Sigmoid colon (tissue), 7 donors: ENCODE data around the gene CCDC185. TPM values are rescaled to one million over a fixed set of nuclear protein-coding genes. Genes with fewer than 3 reads are reported as not detected.

Experiments used
- DNase-seq: peaks from one replicate; pipeline ENCODE4 v3.0.0-alpha.2; 2019
- H3K27ac ChIP-seq, 4 donors: fragments of 200-600 bp; sonication (generic); one replicate each; pipeline ENCODE4 v1.5.1; 2016 to 2019; ENCODE audit warnings: mild to moderate bottlenecking in 1 of 4
- H3K27me3 ChIP-seq, 3 donors: fragments of 200-600 bp; sonication (generic); one replicate each; pipeline ENCODE4 v1.5.1; 2019; ENCODE audit warnings: mild to moderate bottlenecking in 1 of 3
- H3K36me3 ChIP-seq, 4 donors: fragments of 200-600 bp; sonication (generic); one replicate each; pipeline ENCODE4 v1.5.1; 2016 to 2019
- H3K4me1 ChIP-seq, 4 donors: fragments of 200-600 bp; sonication (generic); one replicate each; pipeline ENCODE4 v1.5.1; 2017 to 2019
- H3K4me3 ChIP-seq, 4 donors: fragments of 200-600 bp; sonication (generic); one replicate each; pipeline ENCODE4 v1.5.1; 2017 to 2019; ENCODE audit warnings: mild to moderate bottlenecking in 2 of 4, moderate library complexity in 1 of 4
- H3K9me3 ChIP-seq, 4 donors: fragments of 200-600 bp in 3 of 4; sonication (generic) in 3 of 4; one replicate each; pipeline versions ENCODE4 v1.5.1 to v1.6.1; 2013 to 2019
- EP300 ChIP-seq, 4 donors: sonication (generic); formaldehyde crosslinking; IDR thresholded peaks; one replicate each; pipeline ENCODE4 v1.6.1; 2017; ENCODE audit warnings: antibody characterized with exemption in 4 of 4
- POLR2A ChIP-seq, 2 donors: fragments of 450-650 bp; IDR thresholded peaks; one replicate each; pipeline ENCODE4 v1.6.1; 2016; ENCODE audit warnings: antibody characterized with exemption in 2 of 2, mild to moderate bottlenecking in 2 of 2, moderate library complexity in 2 of 2
- POLR2AphosphoS5 ChIP-seq, 4 donors: sonication (generic); formaldehyde crosslinking; IDR thresholded peaks; one replicate each; pipeline ENCODE4 v1.6.1; 2017; ENCODE audit warnings: antibody characterized with exemption in 4 of 4
- WGBS, 2 donors: extraction: QIAGEN DNeasy Blood & Tissue Kit; methylation state at CpG; one replicate each; pipeline ENCODE4 v1.1.7; 2013; 5-methylcytosine and 5-hydroxymethylcytosine counted together
- intact Hi-C: fragments of 100-400 bp; cut with DNase I; formaldehyde crosslinking; loops from one replicate; pipeline ENCODE4 v1.15.1; 2023
- polyA plus RNA-seq, 3 donors: library from polyadenylated mRNA; stranded (reverse); fragments of 200-250 nt; gene quantifications; one replicate each; pipeline ENCODE4 v1.2.3, GENCODE V29; 2013
- total RNA-seq, 4 donors: library from RNA; depleted of rRNA; stranded (reverse); fragments of >200 nt; gene quantifications; one replicate each; pipeline ENCODE4 v1.1.0, GENCODE V29; 2016
- TF ChIP-seq, protein P1 (sequence below), 4 experiments: fragments of 450-650 bp in 3 of 4; fragments of 200-600 bp in 1 of 4; IDR thresholded peaks; one replicate each; pipeline ENCODE4 v1.5.1; 2016 to 2019; ENCODE audit warnings: antibody characterized with exemption in 4 of 4, mild to moderate bottlenecking in 3 of 4, moderate library complexity in 2 of 4
- donor health status: healthy with polysubstance abuse.
- donor health status: Bipolar disorder and iron deficiency.
- donor health status: healthy.

CCDC185 gene
- total and polyA plus RNA-seq, 7 donors, result not detected

DNA sequence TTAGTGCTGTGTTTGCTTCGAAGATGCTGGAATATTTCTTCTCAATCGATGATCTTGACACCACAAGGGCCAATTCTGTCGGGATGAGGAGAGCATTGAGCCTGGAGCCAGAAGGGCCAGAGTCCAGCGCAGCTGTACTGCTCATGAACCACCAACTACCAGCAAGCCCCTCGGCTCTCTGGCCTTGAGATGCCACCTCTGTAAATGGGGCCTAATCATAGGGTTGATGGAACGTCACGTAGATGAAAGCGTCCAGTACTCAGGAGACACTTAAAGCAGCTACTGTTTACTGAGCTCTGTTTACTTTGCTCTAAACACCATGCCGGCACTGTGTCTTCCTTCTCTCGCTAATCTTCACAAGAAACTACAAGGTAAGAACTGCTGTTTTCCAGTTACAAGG, 26.3 kb downstream of the CCDC185 start:
- Histone ChIP-seq H3K27ac (no peak overlapping the region), H3K4me1 (peaks cover 0 to 8% (median 4%) of the 10 kb centered on the region in 4 donors), H3K36me3 (no peaks in the 10 kb centered on the region), H3K9me3 (no peaks in the 10 kb centered on the region), H3K4me3 (no peak overlapping the region), H3K27me3 (no peaks in the 10 kb centered on the region)
- intact Hi-C loops, result no loop called here
- TF ChIP-seq, protein P1, sequence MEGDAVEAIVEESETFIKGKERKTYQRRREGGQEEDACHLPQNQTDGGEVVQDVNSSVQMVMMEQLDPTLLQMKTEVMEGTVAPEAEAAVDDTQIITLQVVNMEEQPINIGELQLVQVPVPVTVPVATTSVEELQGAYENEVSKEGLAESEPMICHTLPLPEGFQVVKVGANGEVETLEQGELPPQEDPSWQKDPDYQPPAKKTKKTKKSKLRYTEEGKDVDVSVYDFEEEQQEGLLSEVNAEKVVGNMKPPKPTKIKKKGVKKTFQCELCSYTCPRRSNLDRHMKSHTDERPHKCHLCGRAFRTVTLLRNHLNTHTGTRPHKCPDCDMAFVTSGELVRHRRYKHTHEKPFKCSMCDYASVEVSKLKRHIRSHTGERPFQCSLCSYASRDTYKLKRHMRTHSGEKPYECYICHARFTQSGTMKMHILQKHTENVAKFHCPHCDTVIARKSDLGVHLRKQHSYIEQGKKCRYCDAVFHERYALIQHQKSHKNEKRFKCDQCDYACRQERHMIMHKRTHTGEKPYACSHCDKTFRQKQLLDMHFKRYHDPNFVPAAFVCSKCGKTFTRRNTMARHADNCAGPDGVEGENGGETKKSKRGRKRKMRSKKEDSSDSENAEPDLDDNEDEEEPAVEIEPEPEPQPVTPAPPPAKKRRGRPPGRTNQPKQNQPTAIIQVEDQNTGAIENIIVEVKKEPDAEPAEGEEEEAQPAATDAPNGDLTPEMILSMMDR (IDR thresholded peaks at IDR 0.05), result no peak
- no peak for TF ChIP-seq EP300 (IDR thresholded peaks at IDR 0.05)
- TF ChIP-seq POLR2AphosphoS5 (IDR thresholded peaks at IDR 0.05), result no peak
- no peak for TF ChIP-seq POLR2A (IDR thresholded peaks at IDR 0.05)
- WGBS, 2 donors, result 41 to 65% methylated on average over 10 of the region's 10 CpGs
- DNase-seq, result no peak

DNA sequence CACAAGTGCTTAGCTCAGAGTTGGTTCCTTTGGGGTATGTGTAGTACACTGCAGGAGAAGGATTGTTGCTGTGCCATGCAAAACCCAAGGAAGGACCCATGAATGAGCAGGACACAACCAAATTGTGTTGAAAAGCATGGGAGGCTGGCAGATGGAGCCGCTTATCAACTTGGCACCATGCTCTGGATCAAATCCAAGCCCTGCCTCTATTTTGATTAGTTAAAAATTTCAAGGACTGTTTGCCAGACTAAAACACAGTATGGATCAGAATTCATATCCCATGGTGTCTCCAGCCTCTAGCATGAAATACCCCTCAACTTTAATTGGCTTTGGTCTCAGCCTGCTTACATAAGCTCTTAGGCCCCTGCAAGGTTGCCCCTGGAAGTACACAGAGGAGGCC, 27.8 kb downstream of the CCDC185 start:
- Histone ChIP-seq H3K9me3 (no peaks in the 10 kb centered on the region), H3K4me3 (no peak overlapping the region), H3K36me3 (no peaks in the 10 kb centered on the region), H3K27me3 (no peaks in the 10 kb centered on the region), H3K4me1 (peaks cover 0 to 8% (median 4%) of the 10 kb centered on the region in 4 donors), H3K27ac (no peak overlapping the region)
- DNase-seq, result no peak
- intact Hi-C loops, result no loop called here
- TF ChIP-seq POLR2AphosphoS5 (IDR thresholded peaks at IDR 0.05) (no peak), EP300 (IDR thresholded peaks at IDR 0.05) (no peak)
- 42 to 93% methylated on average over 1 of the region's 1 CpG for WGBS, 2 donors

DNA sequence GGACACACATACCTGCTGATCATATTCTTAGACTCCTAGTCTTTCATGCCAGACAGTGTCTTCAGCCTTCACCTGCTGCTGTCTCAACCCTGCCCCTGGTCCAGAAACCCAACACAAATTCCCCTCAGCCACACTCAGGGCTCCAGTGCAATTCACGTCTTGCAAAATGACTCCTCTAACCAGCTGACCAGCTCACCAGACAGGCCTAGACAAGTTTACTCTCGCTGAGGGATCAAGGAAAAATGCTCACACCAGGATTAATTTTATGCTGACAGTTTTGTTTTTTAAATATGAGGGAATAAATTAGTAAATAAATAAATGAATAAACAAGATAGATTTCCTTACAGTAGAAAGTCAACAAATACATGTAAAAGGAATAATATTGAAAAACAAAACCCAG, 28.5 kb downstream of the CCDC185 start:
- no peak for DNase-seq
- TF ChIP-seq, protein P1 (IDR thresholded peaks at IDR 0.05), result no peak

GRCh38 chr1:223422911-223423310, 29.7 kb downstream of the CCDC185 start:
- no peaks in the 10 kb centered on the region for H3K9me3 ChIP-seq
- intact Hi-C loops, result no loop called here
- H3K27ac ChIP-seq, result no peak overlapping the region
- TF ChIP-seq EP300 (IDR thresholded peaks at IDR 0.05), result no peak
- no peak for DNase-seq
- no peak overlapping the region for H3K4me3 ChIP-seq
- peaks cover 0 to 16% (median 4%) of the 10 kb centered on the region in 4 donors for H3K4me1 ChIP-seq
- no peaks in the 10 kb centered on the region for H3K36me3 ChIP-seq
- no peaks in the 10 kb centered on the region for H3K27me3 ChIP-seq
- WGBS, 2 donors, result 22 to 47% methylated on average over 1 of the region's 1 CpG

More for the DNA sequence above, 28.5 kb downstream of the CCDC185 start:
- no peaks in the 10 kb centered on the region for H3K9me3 ChIP-seq
- H3K4me3 ChIP-seq, result no peak overlapping the region
- no peaks in the 10 kb centered on the region for H3K36me3 ChIP-seq
- H3K4me1 ChIP-seq, result peaks cover 0 to 10% (median 4%) of the 10 kb centered on the region in 4 donors
- 33 to 36% methylated on average over 2 of the region's 2 CpGs for WGBS, 2 donors
- H3K27me3 ChIP-seq, result no peaks in the 10 kb centered on the region
- intact Hi-C loops, result no loop called here
- no peak overlapping the region for H3K27ac ChIP-seq

- WGBS, 2 donors, result 53 to 62% methylated on average over 4 of the region's 4 CpGs
- H3K27me3 ChIP-seq, result no peaks in the 10 kb centered on the region
- no peaks in the 10 kb centered on the region for H3K9me3 ChIP-seq
- H3K4me3 ChIP-seq, result no peak overlapping the region
- no peak for DNase-seq
- intact Hi-C loops, result no loop called here
- H3K27ac ChIP-seq, result no peak overlapping the region
- TF ChIP-seq, protein P1 (IDR thresholded peaks at IDR 0.05), result no peak
- no peak for TF ChIP-seq POLR2AphosphoS5 (IDR thresholded peaks at IDR 0.05)
- no peak for TF ChIP-seq POLR2A (IDR thresholded peaks at IDR 0.05)
- TF ChIP-seq EP300 (IDR thresholded peaks at IDR 0.05), result no peak
- no peaks in the 10 kb centered on the region for H3K36me3 ChIP-seq
- H3K4me1 ChIP-seq, result peaks cover 0 to 24% (median 9%) of the 10 kb centered on the region in 4 donors
Measured at GRCh38 chr1:223423641-223424233, 30.5 kb downstream of the CCDC185 start.

GRCh38 chr1:223425550-223425949, 32.3 kb downstream of the CCDC185 start:
- no peak for TF ChIP-seq POLR2AphosphoS5 (IDR thresholded peaks at IDR 0.05)
- TF ChIP-seq POLR2A (IDR thresholded peaks at IDR 0.05), result no peak
- TF ChIP-seq, protein P1 (IDR thresholded peaks at IDR 0.05), result no peak
- no peak for TF ChIP-seq EP300 (IDR thresholded peaks at IDR 0.05)
- no peak for DNase-seq
- Histone ChIP-seq H3K4me3 (no peak overlapping the region), H3K9me3 (no peaks in the 10 kb centered on the region), H3K4me1 (peaks cover 0 to 42% (median 27%) of the 10 kb centered on the region in 4 donors), H3K27ac (no peak overlapping the region), H3K27me3 (no peaks in the 10 kb centered on the region), H3K36me3 (no peaks in the 10 kb centered on the region)
- 84 to 86% methylated on average over 5 of the region's 5 CpGs for WGBS, 2 donors
- intact Hi-C loops, result no loop called here
